ENCODE measurements around the gene ZFX.

ZFX gene

DNA sequence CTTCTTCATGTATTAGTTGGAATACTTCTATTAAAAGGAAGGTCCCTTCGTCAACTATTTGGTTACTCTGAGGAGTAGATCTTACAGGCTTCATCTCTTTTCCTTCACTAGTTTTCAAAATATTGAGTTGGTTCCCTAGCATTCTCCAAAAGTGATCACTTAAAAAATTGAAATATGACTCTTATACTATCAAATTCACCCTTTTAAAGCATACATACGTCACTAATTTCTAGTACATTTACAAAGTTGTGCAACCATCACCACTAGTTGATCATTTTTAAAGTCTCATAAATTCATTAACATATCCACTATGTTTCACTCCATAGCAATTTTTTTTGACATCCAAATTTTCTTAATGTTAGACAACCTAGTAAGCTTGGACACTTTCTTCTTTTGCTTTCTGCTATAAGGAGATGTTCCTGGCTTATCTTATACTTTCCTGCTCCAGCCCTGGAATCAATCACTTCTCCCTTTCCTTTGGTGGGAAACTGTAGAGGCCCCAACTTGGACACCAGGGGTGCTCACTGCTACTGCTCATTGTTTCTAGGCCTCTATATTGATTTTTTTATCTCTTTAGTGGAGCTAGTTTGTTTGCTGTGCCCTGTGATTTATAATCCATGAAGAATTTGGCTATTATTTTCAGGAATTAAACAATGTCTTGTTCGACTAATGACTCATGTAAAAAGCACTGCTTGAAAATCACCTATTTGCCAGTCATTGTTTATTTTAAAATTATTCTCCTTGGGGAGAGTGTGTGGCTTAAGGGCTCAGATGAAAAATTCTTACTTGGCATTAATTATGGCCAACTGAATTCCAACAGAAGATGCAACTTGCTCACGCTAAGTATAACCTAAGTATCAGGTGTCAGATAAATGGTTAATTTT lies 4.0 kb upstream of the ZFX start:
- in situ Hi-C loops (cut with HindIII; ENCODE audit: low sequenced_read_pairs) = no loop called here
- peak; percentile 50 for DNase-seq (ENCODE audit: low read depth, low spot score)
- H3K4me3 ChIP-seq (ENCODE audit: low read depth, low read length) = no peak overlapping the region
- TF ChIP-seq, protein P1, sequence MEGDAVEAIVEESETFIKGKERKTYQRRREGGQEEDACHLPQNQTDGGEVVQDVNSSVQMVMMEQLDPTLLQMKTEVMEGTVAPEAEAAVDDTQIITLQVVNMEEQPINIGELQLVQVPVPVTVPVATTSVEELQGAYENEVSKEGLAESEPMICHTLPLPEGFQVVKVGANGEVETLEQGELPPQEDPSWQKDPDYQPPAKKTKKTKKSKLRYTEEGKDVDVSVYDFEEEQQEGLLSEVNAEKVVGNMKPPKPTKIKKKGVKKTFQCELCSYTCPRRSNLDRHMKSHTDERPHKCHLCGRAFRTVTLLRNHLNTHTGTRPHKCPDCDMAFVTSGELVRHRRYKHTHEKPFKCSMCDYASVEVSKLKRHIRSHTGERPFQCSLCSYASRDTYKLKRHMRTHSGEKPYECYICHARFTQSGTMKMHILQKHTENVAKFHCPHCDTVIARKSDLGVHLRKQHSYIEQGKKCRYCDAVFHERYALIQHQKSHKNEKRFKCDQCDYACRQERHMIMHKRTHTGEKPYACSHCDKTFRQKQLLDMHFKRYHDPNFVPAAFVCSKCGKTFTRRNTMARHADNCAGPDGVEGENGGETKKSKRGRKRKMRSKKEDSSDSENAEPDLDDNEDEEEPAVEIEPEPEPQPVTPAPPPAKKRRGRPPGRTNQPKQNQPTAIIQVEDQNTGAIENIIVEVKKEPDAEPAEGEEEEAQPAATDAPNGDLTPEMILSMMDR (IDR thresholded peaks at IDR 0.05; ENCODE audit: low read depth, low read length) = peak; percentile 26

GRCh38 chrX:24146283-24146949 lies 3.1 kb upstream of the ZFX start:
- in situ Hi-C loops (cut with HindIII; ENCODE audit: low sequenced_read_pairs) = no loop called here
- no peak overlapping the region for H3K4me3 ChIP-seq (ENCODE audit: low read depth, low read length)
- DNase-seq (ENCODE audit: low read depth, low spot score) = peak; percentile 38
- TF ChIP-seq, protein P1 (IDR thresholded peaks at IDR 0.05; ENCODE audit: low read depth, low read length) = no peak

- no peak overlapping the region for H3K4me3 ChIP-seq (ENCODE audit: low read depth, low read length)
- in situ Hi-C loops (cut with HindIII; ENCODE audit: low sequenced_read_pairs) = no loop called here
- TF ChIP-seq, protein P1 (IDR thresholded peaks at IDR 0.05; ENCODE audit: low read depth, low read length) = no peak
- no peak for DNase-seq (ENCODE audit: low read depth, low spot score)
These were observed 2.4 kb upstream of the ZFX start for GRCh38 chrX:24147165-24147564.

DNA sequence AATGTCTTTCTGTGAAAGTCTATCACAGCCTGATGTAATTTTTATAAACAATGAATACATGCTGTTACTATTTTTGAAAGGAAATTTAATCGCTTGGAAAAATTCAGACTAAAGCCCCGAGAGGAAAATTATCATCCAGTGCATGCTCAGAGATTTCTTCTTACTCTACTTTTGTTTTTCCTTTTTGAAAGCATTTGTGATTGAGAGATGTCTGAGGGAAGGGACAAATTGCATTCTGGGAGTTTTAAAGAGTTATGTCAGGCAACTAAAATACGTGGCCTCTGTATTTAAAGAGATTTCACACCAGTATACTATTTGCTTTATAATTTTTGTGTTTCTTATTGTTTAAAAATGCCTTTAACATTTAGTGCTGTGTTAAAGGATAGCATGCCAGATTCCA lies 1.4 kb upstream of the ZFX start:
- no peak overlapping the region for H3K4me3 ChIP-seq (ENCODE audit: low read depth, low read length)
- in situ Hi-C loops (cut with HindIII; ENCODE audit: low sequenced_read_pairs) = no loop called here
- peak; percentile 29 for DNase-seq (ENCODE audit: low read depth, low spot score)
- TF ChIP-seq, protein P1 (IDR thresholded peaks at IDR 0.05; ENCODE audit: low read depth, low read length) = no peak

GRCh38 chrX:24148535-24149350 lies 786 bp upstream of the ZFX start:
- in situ Hi-C loops (cut with HindIII; ENCODE audit: low sequenced_read_pairs) = no loop called here
- peak; percentile 48 for DNase-seq (ENCODE audit: low read depth, low spot score)
- H3K4me3 ChIP-seq (ENCODE audit: low read depth, low read length) = peak overlapping the region; percentile 95
- TF ChIP-seq, protein P1 (IDR thresholded peaks at IDR 0.05; ENCODE audit: low read depth, low read length) = no peak

DNA sequence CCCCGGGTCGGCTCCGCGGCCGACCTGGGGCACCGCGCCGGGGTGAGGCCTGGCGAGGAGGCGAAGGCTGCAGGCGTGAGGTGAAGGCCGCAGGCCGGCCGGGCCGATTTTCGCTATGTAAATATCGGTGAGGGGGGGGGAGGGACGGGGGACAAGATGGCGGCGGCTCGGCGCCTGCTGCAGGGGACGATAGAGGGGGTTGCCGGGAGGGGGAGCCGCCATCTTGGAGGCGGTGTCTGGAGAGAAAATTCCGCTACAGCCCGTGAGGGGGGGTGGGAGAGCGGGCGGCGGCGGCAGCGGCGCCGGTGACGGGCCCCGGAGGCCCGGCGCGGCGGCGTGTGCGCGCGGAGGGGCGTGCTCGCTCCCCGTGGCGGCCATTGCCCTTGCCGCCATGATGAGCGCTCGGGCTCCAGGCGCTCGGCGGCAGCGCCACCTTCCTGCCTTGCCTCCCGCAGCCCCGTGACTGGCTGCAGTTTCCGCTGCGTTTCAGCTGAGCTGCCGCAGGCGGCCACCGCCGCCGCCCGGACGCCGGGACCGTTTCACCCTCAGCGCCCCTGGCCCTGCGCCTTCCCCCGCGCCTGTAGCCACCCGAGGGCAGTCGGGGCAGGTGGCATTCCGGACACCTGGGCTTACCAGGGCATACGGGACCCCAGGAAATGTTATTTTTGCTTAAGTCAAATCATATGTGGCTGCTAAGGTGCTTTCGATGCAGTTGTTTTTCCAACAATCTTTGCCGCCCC lies 692 bp downstream of the ZFX start:
- peak; percentile 97 for DNase-seq (ENCODE audit: low read depth, low spot score)
- peak overlapping the region; percentile 95 for H3K4me3 ChIP-seq (ENCODE audit: low read depth, low read length)
- TF ChIP-seq, protein P1 (IDR thresholded peaks at IDR 0.05; ENCODE audit: low read depth, low read length) = peak; percentile 35
- in situ Hi-C loops (cut with HindIII; ENCODE audit: low sequenced_read_pairs) = no loop called here

Measured in astrocyte of the spinal cord (primary cell).